Articular chondrocyte of knee joint (primary cell): ENCODE data around the gene MBD3L3. TPM values are rescaled to one million over a fixed set of nuclear protein-coding genes. Genes with fewer than 3 reads are reported as not detected.

Experiments
- total RNA-seq: library from RNA; depleted of rRNA; stranded (reverse); fragments of >200 nt; gene quantifications from 2 replicates; pipeline ENCODE4 v1.2.3, GENCODE V29; 2012

The MBD3L3 gene
- total RNA-seq: not detected in 2 replicates

DNA sequence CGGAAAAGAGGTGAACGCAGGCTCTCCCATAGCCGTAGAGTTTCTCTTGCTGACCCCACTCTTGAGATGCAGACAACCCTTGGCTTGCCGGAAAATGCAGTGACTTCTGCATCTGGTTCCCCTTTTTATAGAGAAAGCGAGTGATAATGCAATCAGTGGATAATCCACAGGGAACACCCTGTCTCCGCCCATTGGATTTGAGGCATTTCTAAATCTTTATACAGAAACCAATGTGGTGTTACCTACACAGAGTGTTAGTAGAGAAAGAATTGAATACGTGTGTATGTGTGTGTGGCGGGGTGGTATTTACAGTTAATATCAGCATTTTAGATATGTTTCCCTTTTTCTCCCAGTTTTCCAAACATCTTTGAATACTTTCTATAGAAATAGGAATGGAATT lies at the start of gene MBD3L3:
Gene MBD3L3 (minus strand): TSS at position 101 of the 400 bp plus-strand sequence. CDS start 71 bp downstream, at position 30.

DNA sequence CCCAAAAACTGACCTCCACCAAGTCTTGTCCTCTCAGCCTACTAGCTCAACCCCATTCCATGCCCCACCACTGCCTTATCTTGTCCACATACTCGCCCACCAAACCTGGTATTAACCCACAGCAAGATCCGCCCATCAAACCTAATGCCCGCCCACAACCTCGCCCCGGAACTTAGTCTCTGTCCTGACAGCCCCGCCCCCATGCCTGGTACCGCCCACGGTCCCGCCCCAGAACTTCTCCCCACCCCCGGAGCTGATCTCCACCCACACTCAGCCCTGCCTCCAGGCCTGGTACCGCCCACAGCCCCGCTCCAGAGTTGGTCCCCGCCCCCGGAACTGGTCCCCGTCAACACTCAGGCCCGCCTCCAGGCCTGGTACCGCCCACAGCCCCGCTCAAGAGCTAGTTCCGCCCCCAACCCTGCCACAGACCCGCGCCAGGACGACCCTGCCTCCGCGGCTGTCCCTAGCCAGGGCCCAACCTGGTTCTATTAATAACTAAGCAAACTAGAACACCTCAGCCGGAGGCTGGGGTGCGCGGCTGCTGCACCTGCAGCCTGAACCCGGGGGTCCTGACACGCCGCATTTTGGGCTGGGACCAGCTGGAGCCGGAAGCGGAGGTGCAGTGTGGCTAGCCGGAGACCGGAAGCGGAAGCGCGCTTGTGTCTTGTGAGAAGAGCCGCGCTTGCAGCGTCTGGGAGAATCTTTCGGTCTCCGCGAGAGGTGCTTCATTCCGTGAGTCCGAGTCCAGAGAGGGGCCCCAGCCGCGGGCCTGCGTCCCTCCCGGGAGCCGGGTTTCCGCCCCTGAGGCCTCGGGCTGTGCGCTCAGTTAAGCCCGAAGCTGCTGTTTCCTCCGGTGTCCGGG lies 10.8 kb upstream of the MBD3L3 start, which contains the start of gene ZNF557:
Gene ZNF557 (plus strand): TSS at position 662 of the 862 bp plus-strand sequence. CDS start 5,372 bp downstream, outside the sequence.

DNA sequence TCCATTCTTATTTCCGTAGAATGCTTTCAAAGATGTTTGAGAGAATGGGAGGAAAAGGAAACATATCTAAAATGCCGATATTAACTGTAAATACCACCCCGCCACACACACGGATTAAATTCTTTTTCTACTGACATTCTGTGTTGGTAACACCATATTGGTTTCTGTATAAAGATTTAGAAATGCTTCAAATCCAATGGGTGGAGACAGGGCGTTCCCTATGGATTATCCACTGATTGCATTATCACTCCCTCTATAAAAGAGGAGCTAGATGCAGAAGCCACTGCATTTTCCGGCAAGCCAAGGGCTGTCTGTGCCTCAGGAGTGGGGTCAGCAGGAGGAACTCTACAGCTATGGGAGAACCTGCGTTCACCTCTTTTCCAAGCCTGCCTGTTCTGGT lies 9.5 kb downstream of the MBD3L3 start, which contains the start of gene MBD3L2:
Gene MBD3L2 (plus strand): TSS at position 301 of the 400 bp plus-strand sequence. CDS start 53 bp downstream, at position 354.

DNA sequence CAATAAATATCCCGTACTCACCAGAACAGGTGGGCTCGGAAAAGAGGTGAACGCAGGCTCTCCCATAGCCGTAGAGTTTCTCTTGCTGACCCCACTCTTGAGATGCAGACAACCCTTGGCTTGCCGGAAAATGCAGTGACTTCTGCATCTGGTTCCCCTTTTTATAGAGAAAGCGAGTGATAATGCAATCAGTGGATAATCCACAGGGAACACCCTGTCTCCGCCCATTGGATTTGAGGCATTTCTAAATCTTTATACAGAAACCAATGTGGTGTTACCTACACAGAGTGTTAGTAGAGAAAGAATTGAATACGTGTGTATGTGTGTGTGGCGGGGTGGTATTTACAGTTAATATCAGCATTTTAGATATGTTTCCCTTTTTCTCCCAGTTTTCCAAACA lies 18.4 kb downstream of the MBD3L3 start, which contains the start of gene MBD3L4:
Gene MBD3L4 (minus strand): TSS at position 101 of the 400 bp plus-strand sequence. CDS start 35 bp downstream, at position 66.

DNA sequence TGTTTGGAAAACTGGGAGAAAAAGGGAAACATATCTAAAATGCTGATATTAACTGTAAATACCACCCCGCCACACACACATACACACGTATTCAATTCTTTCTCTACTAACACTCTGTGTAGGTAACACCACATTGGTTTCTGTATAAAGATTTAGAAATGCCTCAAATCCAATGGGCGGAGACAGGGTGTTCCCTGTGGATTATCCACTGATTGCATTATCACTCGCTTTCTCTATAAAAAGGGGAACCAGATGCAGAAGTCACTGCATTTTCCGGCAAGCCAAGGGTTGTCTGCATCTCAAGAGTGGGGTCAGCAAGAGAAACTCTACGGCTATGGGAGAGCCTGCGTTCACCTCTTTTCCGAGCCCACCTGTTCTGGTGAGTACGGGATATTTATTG lies 28.2 kb downstream of the MBD3L3 start, which contains the start of gene MBD3L5:
Gene MBD3L5 (plus strand): TSS at position 301 of the 400 bp plus-strand sequence. CDS start 34 bp downstream, at position 335.

DNA sequence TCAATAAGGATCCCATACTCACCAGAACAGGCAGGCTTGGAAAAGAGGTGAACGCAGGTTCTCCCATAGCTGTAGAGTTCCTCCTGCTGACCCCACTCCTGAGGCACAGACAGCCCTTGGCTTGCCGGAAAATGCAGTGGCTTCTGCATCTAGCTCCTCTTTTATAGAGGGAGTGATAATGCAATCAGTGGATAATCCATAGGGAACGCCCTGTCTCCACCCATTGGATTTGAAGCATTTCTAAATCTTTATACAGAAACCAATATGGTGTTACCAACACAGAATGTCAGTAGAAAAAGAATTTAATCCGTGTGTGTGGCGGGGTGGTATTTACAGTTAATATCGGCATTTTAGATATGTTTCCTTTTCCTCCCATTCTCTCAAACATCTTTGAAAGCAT lies 37.1 kb downstream of the MBD3L3 start, which contains the start of gene MBD3L2B:
Gene MBD3L2B (minus strand): TSS at position 101 of the 400 bp plus-strand sequence. CDS start 34 bp downstream, at position 67.

Other genes starting within 250 kb of the MBD3L3 start
- not detected in 2 replicates for gene ADGRE1, start 171.1 kb downstream of the MBD3L3 start, total RNA-seq
- not detected in 2 replicates for gene MBD3L2B, start 37.2 kb downstream of the MBD3L3 start, total RNA-seq
- not detected in 2 replicates for gene MBD3L5, start 28.1 kb downstream of the MBD3L3 start, total RNA-seq
- gene MBD3L4, start 18.5 kb downstream of the MBD3L3 start, total RNA-seq: not detected in 2 replicates
- gene MBD3L2, start 9.4 kb downstream of the MBD3L3 start, total RNA-seq: not detected in 2 replicates
- 20.0 and 22.4 TPM in 2 replicates for gene ZNF557, start 11.0 kb upstream of the MBD3L3 start, total RNA-seq
- 17.4 and 20.9 TPM in 2 replicates for gene INSR, start 235.7 kb upstream of the MBD3L3 start, total RNA-seq